Measurements from ENCODE around the gene ZSCAN4. TPM values are rescaled to one million over a fixed set of nuclear protein-coding genes. Genes with fewer than 3 reads are reported as not detected.
A peak's percentile ranks its signal among the peaks of the same experiment; 100 is the strongest.

Gene ZSCAN4, protein sequence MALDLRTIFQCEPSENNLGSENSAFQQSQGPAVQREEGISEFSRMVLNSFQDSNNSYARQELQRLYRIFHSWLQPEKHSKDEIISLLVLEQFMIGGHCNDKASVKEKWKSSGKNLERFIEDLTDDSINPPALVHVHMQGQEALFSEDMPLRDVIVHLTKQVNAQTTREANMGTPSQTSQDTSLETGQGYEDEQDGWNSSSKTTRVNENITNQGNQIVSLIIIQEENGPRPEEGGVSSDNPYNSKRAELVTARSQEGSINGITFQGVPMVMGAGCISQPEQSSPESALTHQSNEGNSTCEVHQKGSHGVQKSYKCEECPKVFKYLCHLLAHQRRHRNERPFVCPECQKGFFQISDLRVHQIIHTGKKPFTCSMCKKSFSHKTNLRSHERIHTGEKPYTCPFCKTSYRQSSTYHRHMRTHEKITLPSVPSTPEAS
- under 1 TPM in 1 of 3 donors, not detected in 2; 0.06 TPM for polyA plus RNA-seq (ENCODE audit: insufficient read length in 3 of 3)

GRCh38 chr19:57668635-57669034 is at the start of gene ZSCAN4:
Gene ZSCAN4, plus strand, starts transcription at chr19:57668935. Its CDS starts 7,211 bp downstream, at chr19:57676146.
- no peak for DNase-seq (ENCODE audit: low read depth in 3 of 3, low spot score in 2 of 3)

DNA sequence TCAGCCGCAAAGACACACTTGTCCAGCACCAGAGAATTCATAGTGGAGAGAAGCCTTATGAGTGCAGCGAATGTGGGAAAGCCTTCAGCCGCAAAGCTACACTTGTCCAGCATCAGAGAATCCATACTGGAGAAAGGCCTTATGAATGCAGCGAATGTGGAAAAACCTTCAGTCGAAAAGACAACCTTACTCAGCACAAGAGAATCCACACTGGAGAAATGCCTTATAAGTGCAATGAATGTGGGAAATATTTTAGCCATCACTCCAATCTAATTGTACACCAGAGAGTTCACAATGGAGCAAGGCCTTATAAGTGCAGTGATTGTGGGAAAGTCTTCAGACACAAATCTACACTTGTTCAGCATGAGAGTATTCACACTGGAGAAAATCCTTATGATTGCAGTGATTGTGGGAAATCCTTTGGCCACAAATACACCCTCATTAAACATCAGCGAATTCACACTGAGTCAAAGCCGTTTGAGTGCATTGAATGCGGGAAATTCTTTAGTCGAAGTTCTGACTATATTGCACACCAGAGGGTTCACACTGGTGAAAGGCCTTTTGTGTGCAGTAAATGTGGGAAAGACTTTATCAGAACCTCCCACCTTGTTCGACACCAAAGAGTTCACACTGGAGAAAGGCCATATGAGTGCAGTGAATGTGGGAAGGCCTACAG is 47.9 kb upstream of the ZSCAN4 start:
- DNase-seq (ENCODE audit: low read depth in 3 of 3, low spot score in 2 of 3) = no peak

DNA sequence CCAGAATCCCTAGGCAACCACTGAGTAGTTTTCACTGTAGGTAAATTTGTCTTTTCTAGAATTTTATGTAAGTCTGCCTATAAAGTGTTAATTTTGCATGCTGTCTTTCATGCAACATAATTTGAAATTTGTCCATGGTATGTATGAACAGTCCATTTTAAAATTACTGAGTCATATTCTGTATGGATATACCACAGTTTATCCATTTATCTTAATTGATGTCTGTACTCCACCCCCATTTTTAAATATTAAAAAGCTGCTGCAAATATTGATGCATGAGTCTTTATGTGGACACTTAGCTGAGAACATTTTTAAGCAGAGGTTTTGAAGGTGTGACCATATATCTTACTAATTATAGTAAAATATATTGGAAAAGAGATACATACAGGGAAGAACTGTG is 45.6 kb upstream of the ZSCAN4 start:
- DNase-seq (ENCODE audit: low read depth in 3 of 3, low spot score in 2 of 3) = no peak

DNA sequence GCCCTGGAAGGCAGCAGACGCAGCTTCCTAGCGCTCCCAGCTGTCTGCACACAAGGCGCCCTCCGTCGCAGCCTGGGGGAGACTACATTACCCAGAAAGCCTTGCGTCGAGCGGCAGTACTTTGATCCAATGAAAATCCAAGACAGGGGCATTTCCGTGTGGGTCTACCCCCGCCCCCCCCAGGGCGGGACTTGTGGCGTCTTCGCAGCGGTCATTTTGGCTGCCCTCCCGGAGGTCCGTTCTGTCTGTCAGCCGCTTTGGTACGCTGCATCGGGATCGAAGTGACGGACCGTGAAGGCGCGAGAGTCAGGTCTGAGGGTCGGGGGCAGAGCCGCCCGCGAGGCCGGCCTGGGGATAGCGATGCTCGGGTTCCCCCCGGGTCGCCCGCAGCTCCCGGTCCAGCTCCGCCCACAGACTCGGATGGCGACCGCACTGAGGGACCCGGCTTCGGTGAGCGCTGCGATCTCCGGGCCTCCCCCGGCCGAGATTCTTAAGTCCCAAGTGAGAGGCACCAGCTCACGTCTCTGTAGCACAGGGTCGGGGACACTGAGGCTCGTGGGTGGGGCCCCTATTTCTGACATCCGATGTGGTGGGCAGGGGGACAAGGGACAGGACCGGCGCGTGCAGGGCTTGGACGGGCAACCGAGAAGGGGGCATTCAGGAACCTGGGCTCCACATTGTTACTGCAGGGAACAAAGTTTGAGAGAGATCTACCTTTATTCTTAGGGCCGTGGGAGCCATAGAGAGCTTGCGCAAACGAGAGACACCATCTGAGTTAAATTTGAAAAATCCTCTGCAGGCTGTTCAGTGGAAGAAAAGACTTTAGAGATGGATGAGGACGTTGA is 35.5 kb upstream of the ZSCAN4 start, which contains the start of gene ZNF211:
Gene ZNF211 (plus strand): TSS at position 182 of the 845 bp plus-strand sequence. CDS start 179 bp downstream, at position 361.
- DNase-seq (ENCODE audit: low read depth in 3 of 3, low spot score in 2 of 3) = peak; percentile 83 to 96 (median 91)

DNA sequence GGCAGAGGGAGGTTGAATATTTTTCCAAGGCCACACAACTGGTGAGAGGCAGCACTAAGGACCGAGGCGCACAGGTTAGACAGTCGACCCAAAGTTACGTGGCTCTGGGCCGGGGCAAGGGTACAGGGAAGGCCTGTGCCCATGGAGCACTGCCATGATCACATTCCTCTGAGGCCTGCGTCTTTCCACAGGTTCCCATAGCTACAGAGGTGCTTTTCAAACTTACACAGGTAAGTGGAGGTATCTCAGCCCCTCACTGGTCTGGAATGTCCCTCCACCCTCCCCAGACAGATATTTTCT is 35.0 kb upstream of the ZSCAN4 start:
- no peak for DNase-seq (ENCODE audit: low read depth in 3 of 3, low spot score in 2 of 3)

DNA sequence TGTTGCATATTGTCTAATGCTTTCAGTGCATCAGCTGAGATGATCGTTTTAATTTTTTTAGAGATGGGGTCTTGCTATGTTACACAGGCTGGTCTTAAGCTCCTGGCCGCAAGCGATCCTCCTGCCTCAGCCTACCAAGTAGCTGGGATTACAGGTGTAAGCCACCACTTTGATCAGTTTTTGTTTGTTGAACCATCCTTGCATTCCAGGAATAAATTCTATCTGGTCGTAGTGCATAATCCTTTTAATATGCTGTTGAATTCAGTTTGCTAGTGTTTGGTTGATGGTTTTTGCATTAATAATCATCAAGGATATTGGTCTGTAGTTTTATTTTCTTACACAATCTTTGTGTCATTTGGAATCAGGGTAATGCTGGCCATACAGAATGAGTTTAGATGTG is 31.4 kb upstream of the ZSCAN4 start:
- no peak for DNase-seq (ENCODE audit: low read depth in 3 of 3, low spot score in 2 of 3)

- no peak for DNase-seq (ENCODE audit: low read depth in 3 of 3, low spot score in 2 of 3)
These were observed 27.0 kb upstream of the ZSCAN4 start for GRCh38 chr19:57641715-57642234.

- no peak for DNase-seq (ENCODE audit: low read depth in 3 of 3, low spot score in 2 of 3)
These were observed 26.2 kb upstream of the ZSCAN4 start for GRCh38 chr19:57642396-57643046.

GRCh38 chr19:57643734-57644133 is 25.0 kb upstream of the ZSCAN4 start:
- DNase-seq (ENCODE audit: low read depth in 3 of 3, low spot score in 2 of 3) = no peak

DNA sequence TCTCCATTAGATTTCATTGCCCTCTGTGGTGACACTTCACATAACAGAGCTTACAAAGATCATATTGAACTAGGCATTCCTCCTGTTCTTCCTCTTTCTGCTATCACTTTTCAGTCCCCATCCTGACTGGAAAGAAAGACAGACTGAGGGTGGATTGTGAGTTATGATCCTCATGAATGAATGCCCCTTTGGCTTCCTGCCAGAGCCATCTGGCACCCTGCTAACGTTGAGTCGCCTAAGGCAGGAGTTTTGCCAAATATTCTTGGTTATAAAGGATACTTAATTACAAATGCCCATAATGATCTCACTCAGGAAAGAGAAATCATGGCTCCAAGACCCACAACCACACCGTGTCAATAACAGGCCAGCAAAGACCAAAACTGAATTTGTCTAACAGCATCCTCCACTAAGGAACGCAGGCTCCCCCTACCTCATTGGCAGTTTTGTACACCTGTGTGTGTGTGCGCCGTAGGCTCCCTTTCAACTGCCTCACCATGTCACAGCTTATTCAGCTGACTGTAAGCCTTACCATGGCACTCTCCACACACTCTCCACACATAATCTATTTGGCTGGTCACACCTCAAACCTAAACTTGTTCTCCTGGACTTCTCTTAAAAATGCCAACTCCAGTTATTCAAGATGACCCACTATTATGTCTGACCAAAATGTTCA is 20.3 kb upstream of the ZSCAN4 start:
- DNase-seq (ENCODE audit: low read depth in 3 of 3, low spot score in 2 of 3) = no peak

- DNase-seq (ENCODE audit: low read depth in 3 of 3, low spot score in 2 of 3) = no peak
These were observed 17.1 kb upstream of the ZSCAN4 start for GRCh38 chr19:57651654-57651996.

GRCh38 chr19:57653689-57654088 is 15.0 kb upstream of the ZSCAN4 start:
- no peak for DNase-seq (ENCODE audit: low read depth in 3 of 3, low spot score in 2 of 3)

GRCh38 chr19:57655443-57655842 is 13.3 kb upstream of the ZSCAN4 start:
- DNase-seq (ENCODE audit: low read depth in 3 of 3, low spot score in 2 of 3) = no peak

DNA sequence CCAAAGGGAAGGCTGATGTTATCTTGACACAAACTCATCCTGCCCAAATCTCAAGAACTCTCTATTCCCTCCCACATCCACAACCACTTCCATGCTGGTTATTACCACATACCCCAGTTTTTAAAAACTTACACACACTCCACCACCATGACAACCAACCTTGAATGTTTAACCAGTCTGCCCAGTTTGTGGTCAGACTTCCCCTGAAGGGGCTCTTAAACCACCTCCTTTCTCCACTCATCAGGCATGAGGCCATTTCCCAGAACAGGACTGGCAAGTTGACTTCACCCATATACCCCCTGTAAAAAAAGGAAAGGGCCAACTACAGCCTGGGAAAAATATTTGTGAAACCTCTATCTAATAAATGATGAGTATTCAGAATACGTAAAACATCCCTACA is 12.4 kb upstream of the ZSCAN4 start:
- DNase-seq (ENCODE audit: low read depth in 3 of 3, low spot score in 2 of 3) = no peak

DNA sequence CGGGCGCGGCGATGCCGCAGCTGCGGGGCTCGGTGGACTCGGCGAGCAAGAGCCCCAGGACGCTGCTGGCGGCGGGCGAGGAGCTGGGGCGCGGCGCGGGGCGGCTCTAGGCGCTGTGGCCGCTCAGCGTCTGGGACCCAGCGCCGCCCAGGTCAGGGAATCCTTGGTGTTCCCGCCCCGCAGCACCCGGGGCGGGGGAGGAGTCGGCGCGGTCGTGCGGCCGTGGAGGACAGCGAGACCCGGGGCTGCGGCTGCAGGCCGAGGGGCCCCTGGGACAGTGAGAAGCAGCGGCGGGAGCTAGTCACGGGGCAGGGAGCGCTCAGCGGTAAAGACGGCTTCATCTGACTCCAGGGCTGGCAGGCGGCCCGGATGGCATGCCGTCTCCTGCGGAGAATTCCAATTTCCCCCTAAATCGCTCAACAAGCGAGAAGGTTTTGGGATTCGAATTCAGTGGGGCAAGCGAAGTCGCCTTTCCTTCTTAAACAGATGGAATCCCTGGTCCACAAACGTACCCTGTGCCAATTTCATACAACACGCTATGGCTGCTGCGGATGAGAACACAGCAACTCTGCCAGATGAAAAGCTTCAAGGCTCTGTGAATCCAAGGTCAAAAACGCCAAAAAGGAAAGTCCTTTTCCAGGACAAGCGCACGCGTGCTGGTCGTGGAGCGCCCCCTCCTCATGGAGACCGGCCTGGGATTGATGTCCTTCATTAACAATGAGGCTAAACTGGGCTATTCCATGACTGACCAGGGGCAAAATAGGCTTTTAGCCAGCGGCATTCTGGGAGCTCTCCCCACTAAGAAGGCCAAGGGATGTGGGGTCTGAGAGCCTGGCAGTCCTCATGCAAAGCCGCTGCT is 4.2 kb upstream of the ZSCAN4 start:
- DNase-seq (ENCODE audit: low read depth in 3 of 3, low spot score in 2 of 3) = peak; percentile 31 to 55 (median 43)

DNA sequence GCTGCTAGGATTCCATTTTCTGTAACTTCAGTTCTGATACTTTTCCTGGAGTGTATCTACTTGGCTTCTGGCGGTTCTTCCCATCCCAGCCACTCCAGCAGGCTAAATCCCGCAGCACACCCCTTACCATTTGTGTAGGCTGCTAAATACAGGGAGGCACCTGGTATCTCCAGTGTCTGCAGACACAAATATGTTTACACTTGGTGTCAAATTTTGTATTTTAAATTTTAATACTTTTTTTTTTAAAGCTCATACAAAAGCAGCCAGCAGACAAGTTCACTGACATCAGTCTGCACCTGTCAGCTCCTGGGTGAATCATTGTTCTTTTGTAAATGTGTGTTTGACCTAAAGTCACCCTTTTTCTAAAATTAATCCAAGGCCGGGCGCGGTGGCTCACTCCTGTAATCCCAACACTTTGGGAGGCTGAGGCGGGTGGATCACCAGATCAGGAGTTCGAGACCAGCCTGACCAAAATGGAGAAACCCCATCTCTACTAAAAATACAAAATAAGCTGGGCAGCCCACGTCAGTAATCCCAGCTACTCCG is 3.4 kb upstream of the ZSCAN4 start:
- DNase-seq (ENCODE audit: low read depth in 3 of 3, low spot score in 2 of 3) = no peak

- no peak for DNase-seq (ENCODE audit: low read depth in 3 of 3, low spot score in 2 of 3)
These were observed 1.5 kb upstream of the ZSCAN4 start for GRCh38 chr19:57667228-57667627.

DNA sequence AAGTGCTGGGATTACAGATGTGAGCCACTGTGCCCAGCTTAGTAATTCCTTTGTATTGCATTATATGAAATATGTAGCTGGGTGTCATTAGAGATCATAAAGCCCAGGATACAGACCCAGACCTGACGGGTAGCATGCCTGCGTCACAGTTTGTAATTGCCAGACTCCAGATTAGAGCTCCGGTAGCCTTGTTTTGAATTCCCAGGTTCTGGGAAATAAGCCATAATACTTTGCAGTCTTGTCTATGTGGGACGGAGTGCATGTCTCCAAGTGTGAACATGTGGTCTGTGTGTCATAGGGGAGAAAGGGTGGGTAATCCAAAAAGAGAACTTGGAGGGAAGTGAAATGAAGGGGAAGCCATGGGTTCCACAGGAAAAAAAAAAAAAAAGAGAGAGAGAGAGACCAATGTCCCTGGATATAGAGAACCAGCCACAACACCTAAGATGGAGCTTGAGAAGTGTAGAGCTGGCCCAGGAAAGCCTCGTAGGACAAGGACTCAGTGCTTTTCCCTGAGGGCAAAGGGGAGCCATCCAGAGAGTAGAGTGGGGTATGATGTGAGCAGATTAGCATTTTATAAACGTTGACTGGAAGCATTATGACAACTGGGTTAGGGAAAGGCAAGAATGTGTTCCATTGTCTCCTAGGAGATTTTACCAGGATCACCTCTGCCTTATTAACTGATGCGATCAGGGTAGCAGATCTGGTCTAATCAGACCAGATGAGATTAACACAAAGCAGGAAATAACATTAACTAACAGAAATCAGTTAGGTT is 2.6 kb downstream of the ZSCAN4 start:
- no peak for DNase-seq (ENCODE audit: low read depth in 3 of 3, low spot score in 2 of 3)
